GM19372 (cell line): Measurements from ENCODE around the gene DNAH17.

Experiments used
- ATAC-seq: cut with Tn5 transposase; IDR thresholded peaks from one replicate; pipeline ENCODE4 v1.9.1; 2021; ENCODE audit warnings: mild to moderate bottlenecking, low read depth, moderate library complexity; ENCODE audit not compliant: unreplicated experiment

The DNAH17 gene

GRCh38 chr17:78399693-78400144 is 177.5 kb downstream of the DNAH17 start:
- ATAC-seq = no peak

- no peak for ATAC-seq
Measured at GRCh38 chr17:78399028-78399692, 178.0 kb downstream of the DNAH17 start.

- ATAC-seq = no peak
Measured at GRCh38 chr17:78398390-78398789, 178.8 kb downstream of the DNAH17 start.

GRCh38 chr17:78397681-78398101 is 179.5 kb downstream of the DNAH17 start:
- ATAC-seq = no peak

- ATAC-seq = no peak
Measured at GRCh38 chr17:78396441-78397337, 180.5 kb downstream of the DNAH17 start.

GRCh38 chr17:78395155-78395554 is 182.0 kb downstream of the DNAH17 start:
- no peak for ATAC-seq

- ATAC-seq = no peak
Measured at GRCh38 chr17:78394209-78394608, 183.0 kb downstream of the DNAH17 start.

GRCh38 chr17:78393575-78393974 is 183.6 kb downstream of the DNAH17 start:
- no peak for ATAC-seq

GRCh38 chr17:78392295-78392694 is 184.9 kb downstream of the DNAH17 start:
- ATAC-seq = no peak

- no peak for ATAC-seq
Measured at GRCh38 chr17:78391843-78392242, 185.4 kb downstream of the DNAH17 start.

GRCh38 chr17:78391051-78391431 is 186.2 kb downstream of the DNAH17 start:
- ATAC-seq = no peak

- ATAC-seq = no peak
Measured at GRCh38 chr17:78390241-78391050, 186.8 kb downstream of the DNAH17 start.

GRCh38 chr17:78387977-78388941 is 188.9 kb downstream of the DNAH17 start:
- no peak for ATAC-seq

GRCh38 chr17:78384479-78385175 is 192.6 kb downstream of the DNAH17 start:
- ATAC-seq = no peak

GRCh38 chr17:78383725-78384471 is 193.3 kb downstream of the DNAH17 start:
- no peak for ATAC-seq

GRCh38 chr17:78381601-78382232 is 195.5 kb downstream of the DNAH17 start:
- ATAC-seq = no peak

- ATAC-seq = no peak
Measured at GRCh38 chr17:78380370-78380769, 196.8 kb downstream of the DNAH17 start.

GRCh38 chr17:78379131-78379491 is 198.1 kb downstream of the DNAH17 start:
- no peak for ATAC-seq
